HEK293 (cell line): ENCODE measurements around the gene TNFSF10.

ENCODE experiments used
- KLF16 ChIP-seq: fragments of 450-650 bp; formaldehyde crosslinking; IDR thresholded peaks from 2 replicates; pipeline ENCODE4 v1.5.1; 2017; ENCODE audit warnings: missing biosample characterization, missing genetic modification characterization
- ZNF221 ChIP-seq: fragments of 450-650 bp; formaldehyde crosslinking; IDR thresholded peaks from 2 replicates; pipeline ENCODE4 v1.5.1; 2017; ENCODE audit warnings: missing biosample characterization, missing genetic modification characterization, borderline replicate concordance
- ZNF366 ChIP-seq: fragments of 450-650 bp; formaldehyde crosslinking; conservative IDR thresholded peaks from 2 replicates; pipeline ENCODE4 v1.5.1; 2016; ENCODE audit warnings: missing biosample characterization, missing genetic modification characterization
- ZNF530 ChIP-seq: fragments of 450-650 bp; formaldehyde crosslinking; IDR thresholded peaks from 2 replicates; pipeline ENCODE4 v1.5.1; 2016; ENCODE audit warnings: low read depth, missing biosample characterization, missing genetic modification characterization
- ZNF747 ChIP-seq: fragments of 450-650 bp; formaldehyde crosslinking; IDR thresholded peaks from 2 replicates; pipeline ENCODE4 v1.5.1; 2016; ENCODE audit warnings: missing biosample characterization, missing genetic modification characterization
- TF ChIP-seq, protein P1 (sequence below): fragments of 450-650 bp; formaldehyde crosslinking; IDR thresholded peaks from 2 replicates; pipeline ENCODE4 v1.5.1; 2016; ENCODE audit warnings: missing biosample characterization, missing genetic modification characterization

DNA sequence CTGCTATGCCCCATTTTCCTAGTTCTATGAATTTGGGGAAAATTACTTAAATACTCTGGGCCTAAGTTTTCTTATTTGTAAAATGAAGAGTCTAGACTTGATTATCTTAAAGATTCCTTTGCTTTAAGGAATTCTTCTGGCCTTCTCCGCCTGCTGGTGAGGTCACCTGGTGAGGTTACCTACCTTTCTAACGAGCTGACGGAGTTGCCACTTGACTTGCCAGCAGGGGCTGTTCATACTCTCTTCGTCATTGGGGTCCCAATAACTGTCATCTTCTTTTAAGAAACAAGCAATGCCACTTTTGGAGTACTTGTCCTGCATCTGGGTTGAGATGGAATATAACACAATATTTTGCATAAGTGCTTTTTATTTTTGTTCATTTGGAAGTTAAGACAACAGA is 8.6 kb downstream of the TNFSF10 start:
- TF ChIP-seq, protein P1, sequence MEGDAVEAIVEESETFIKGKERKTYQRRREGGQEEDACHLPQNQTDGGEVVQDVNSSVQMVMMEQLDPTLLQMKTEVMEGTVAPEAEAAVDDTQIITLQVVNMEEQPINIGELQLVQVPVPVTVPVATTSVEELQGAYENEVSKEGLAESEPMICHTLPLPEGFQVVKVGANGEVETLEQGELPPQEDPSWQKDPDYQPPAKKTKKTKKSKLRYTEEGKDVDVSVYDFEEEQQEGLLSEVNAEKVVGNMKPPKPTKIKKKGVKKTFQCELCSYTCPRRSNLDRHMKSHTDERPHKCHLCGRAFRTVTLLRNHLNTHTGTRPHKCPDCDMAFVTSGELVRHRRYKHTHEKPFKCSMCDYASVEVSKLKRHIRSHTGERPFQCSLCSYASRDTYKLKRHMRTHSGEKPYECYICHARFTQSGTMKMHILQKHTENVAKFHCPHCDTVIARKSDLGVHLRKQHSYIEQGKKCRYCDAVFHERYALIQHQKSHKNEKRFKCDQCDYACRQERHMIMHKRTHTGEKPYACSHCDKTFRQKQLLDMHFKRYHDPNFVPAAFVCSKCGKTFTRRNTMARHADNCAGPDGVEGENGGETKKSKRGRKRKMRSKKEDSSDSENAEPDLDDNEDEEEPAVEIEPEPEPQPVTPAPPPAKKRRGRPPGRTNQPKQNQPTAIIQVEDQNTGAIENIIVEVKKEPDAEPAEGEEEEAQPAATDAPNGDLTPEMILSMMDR: no peak
- TF ChIP-seq ZNF366 (tag by site-specific recombination) (no peak), ZNF530 (tag by site-specific recombination) (no peak), KLF16 (tag by site-specific recombination) (no peak), ZNF747 (no peak), ZNF221 (tag by site-specific recombination) (no peak)
